Brain pericyte (primary cell): ENCODE measurements around the gene ITSN1.

Source experiments
- DNase-seq: peaks from one replicate; pipeline ENCODE4 v3.0.0-alpha.2; 2012; ENCODE audit warnings: low read depth, low spot score

Gene ITSN1

GRCh38 chr21:33836408-33836807 is 194.1 kb downstream of the ITSN1 start:
- no peak for DNase-seq

GRCh38 chr21:33839167-33839716 is 196.9 kb downstream of the ITSN1 start:
- DNase-seq, result no peak

GRCh38 chr21:33839806-33840205 is 197.5 kb downstream of the ITSN1 start:
- DNase-seq, result no peak

- DNase-seq, result no peak
These were observed 198.5 kb downstream of the ITSN1 start for GRCh38 chr21:33840771-33841170.

- DNase-seq, result no peak
These were observed 199.3 kb downstream of the ITSN1 start for GRCh38 chr21:33841561-33841960.

GRCh38 chr21:33843216-33843615 is 200.9 kb downstream of the ITSN1 start:
- no peak for DNase-seq

- no peak for DNase-seq
These were observed 202.0 kb downstream of the ITSN1 start for GRCh38 chr21:33844104-33844889.

GRCh38 chr21:33844890-33845205 is 202.5 kb downstream of the ITSN1 start:
- DNase-seq, result no peak

- DNase-seq, result no peak
These were observed 203.8 kb downstream of the ITSN1 start for GRCh38 chr21:33846141-33846540.

- no peak for DNase-seq
These were observed 205.4 kb downstream of the ITSN1 start for GRCh38 chr21:33847588-33848248.

GRCh38 chr21:33848249-33848953 is 206.1 kb downstream of the ITSN1 start:
- DNase-seq, result no peak

GRCh38 chr21:33849834-33850233 is 207.5 kb downstream of the ITSN1 start:
- no peak for DNase-seq

GRCh38 chr21:33850401-33850800 is 208.1 kb downstream of the ITSN1 start:
- DNase-seq, result no peak

GRCh38 chr21:33850985-33851384 is 208.7 kb downstream of the ITSN1 start:
- no peak for DNase-seq

- DNase-seq, result no peak
These were observed 210.2 kb downstream of the ITSN1 start for GRCh38 chr21:33852485-33852884.

GRCh38 chr21:33854604-33855003 is 212.3 kb downstream of the ITSN1 start:
- DNase-seq, result no peak

- no peak for DNase-seq
These were observed 212.9 kb downstream of the ITSN1 start for GRCh38 chr21:33855190-33855589.

GRCh38 chr21:33856893-33857527 is 214.7 kb downstream of the ITSN1 start:
- DNase-seq, result no peak

GRCh38 chr21:33857846-33858666 is 215.8 kb downstream of the ITSN1 start:
- no peak for DNase-seq

- DNase-seq, result no peak
These were observed 216.5 kb downstream of the ITSN1 start for GRCh38 chr21:33858667-33859372.
